ENCODE data around the gene OR51E2.

Gene OR51E2

DNA sequence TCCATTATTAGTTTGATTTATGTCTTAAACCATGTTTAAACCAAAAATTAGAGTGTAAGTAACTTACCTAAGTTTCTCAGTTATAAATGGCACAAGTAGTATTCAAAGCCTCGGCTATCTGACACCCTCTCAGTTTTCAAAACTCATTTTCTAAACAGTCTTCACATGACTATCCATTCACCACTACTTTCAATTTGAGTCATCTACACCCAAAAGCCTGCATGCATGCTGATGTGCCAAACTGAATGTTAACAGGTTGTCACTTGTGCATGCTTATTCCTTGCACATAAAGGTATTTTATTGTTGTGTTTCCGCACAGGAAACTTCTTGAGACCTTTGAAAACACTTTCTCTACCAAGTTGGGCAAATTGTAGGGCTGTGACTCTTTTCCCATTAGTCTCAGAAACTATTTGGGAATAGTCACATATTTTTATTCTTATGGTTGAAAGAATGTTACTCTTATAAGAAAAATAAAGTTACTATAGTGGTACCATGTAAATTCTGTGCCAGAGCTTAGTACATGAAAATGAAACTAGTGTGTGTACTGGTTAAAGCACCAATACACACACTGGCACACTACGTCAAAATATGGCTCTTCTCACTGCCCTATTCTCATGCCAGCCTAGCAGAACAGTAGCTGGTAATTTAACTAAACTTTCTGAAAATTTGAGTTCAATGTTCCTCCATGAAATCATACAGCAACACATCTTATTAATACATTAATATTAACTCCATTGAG lies 2.2 kb upstream of the OR51E2 start:
- no peaks in the 10 kb centered on the region for H3K4me1 ChIP-seq (ENCODE audit: control insufficient read depth in 1 of 2, insufficient read depth in 2 of 2, low read length in 2 of 2)
- no peak overlapping the region for H3K4me3 ChIP-seq (ENCODE audit: low read depth in 1 of 2, low read length in 2 of 2)
- H3K9me3 ChIP-seq (ENCODE audit: control insufficient read depth in 1 of 2, low read length in 2 of 2) = no peaks in the 10 kb centered on the region
- H3K36me3 ChIP-seq (ENCODE audit: control insufficient read depth in 1 of 2, insufficient read depth in 2 of 2, low read length in 2 of 2) = no peaks in the 10 kb centered on the region
- no peaks in the 10 kb centered on the region for H3K27me3 ChIP-seq (ENCODE audit: control insufficient read depth in 1 of 2, insufficient read depth in 2 of 2, low read length in 2 of 2)
- H3K9ac ChIP-seq (ENCODE audit: low read depth in 1 of 2, low read length in 2 of 2) = no peak overlapping the region
- H3K27ac ChIP-seq (ENCODE audit: low read depth, low read length) = no peak overlapping the region

DNA sequence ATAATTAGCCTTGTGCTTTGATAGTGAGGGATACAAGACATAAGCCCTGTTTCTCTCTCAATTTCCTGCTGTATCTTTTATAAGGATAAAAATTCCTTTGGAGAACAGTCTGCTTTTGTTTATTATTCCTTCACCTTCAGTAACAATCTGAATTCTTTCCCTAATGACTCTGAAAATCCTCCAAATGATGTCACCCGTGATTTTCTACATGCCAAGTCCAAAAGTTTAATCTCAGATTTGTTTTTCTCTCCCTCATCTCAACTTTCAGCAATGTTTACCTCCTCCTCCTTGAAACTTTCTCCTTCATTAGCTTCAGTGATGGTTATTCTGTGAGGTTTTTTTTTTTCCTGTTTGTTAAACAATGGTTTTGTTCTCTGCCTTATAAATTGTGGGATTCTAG lies 2.2 kb downstream of the OR51E2 start:
- Histone ChIP-seq H3K9ac (ENCODE audit: low read depth in 1 of 2, low read length in 2 of 2) (no peak overlapping the region), H3K4me3 (ENCODE audit: low read depth in 1 of 2, low read length in 2 of 2) (no peak overlapping the region), H3K9me3 (ENCODE audit: control insufficient read depth in 1 of 2, low read length in 2 of 2) (no peaks in the 10 kb centered on the region), H3K4me1 (ENCODE audit: control insufficient read depth in 1 of 2, insufficient read depth in 2 of 2, low read length in 2 of 2) (no peaks in the 10 kb centered on the region), H3K27ac (ENCODE audit: low read depth, low read length) (no peak overlapping the region), H3K36me3 (ENCODE audit: control insufficient read depth in 1 of 2, insufficient read depth in 2 of 2, low read length in 2 of 2) (no peaks in the 10 kb centered on the region), H3K27me3 (ENCODE audit: control insufficient read depth in 1 of 2, insufficient read depth in 2 of 2, low read length in 2 of 2) (no peaks in the 10 kb centered on the region)

DNA sequence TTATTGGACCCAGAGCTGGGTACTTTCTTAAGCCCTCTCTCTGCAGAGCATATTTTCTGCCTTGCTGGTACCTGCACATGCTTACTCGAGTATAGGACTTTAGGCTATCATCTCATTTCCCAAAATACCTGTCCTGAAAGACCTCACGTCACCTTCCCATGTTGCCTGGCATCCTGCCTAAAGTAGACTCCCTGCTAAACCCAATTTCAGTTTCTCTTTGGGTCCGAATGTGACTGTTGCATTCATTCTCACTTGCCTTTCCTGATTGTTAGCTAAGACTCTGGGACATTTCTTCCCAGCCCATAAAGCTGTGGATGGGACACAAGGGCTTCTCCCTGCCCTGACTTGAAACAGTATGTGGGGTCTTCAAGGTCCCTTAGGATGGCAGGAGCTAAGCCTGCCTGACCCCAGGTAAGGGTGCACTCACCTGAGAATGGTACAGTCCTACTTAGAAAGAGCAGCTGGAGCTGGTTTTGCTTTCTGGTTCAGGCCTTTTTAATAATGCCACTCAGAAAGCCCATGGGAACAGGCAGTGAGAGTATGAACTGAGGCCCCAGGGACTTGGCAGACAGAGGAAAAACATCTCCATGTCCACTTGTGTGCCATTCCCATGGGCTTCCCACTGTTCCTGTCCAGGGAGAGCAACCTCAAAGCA lies 12.9 kb downstream of the OR51E2 start:
- no peaks in the 10 kb centered on the region for H3K9me3 ChIP-seq (ENCODE audit: control insufficient read depth in 1 of 2, low read length in 2 of 2)

DNA sequence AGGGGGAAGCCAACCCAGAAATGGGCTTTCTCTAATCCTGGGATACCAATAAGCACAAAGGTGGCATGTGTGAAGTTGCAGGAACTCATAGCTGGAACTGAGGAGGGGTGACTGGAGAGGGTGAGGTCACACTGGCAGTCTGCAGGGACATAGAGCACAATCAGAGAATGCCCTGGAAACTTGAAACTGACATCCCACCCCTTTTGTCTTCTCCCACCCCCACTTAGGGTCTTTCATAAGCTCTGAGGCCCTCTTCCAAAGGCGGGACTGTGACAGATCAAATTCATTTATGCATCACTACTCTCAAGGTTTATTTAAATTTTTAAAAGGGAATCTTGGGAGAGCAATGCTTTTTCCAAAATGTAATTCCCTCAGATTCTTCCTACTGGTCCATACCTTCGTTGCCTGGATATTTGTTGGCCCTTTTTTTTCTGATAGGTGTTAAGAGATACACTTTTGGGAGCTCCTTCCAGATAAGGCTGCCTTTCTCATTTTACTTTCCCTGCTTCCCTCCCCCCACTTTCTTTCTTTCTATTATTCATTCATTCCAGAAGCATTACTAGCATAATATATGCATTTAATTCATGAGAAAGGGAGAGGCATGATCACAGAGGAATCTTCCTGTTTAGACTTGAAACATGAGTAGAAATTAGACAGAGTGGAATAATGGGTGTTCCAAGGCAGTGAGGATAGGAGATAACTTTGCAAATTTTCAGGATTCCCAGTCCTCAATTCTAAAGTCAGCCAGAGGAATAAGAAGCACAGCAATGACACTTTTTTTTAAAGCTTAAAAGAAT lies 14.8 kb downstream of the OR51E2 start:
- H3K9me3 ChIP-seq (ENCODE audit: control insufficient read depth in 1 of 2, low read length in 2 of 2) = no peaks in the 10 kb centered on the region
- no peaks in the 10 kb centered on the region for H3K36me3 ChIP-seq (ENCODE audit: control insufficient read depth in 1 of 2, insufficient read depth in 2 of 2, low read length in 2 of 2)
- H3K27me3 ChIP-seq (ENCODE audit: control insufficient read depth in 1 of 2, insufficient read depth in 2 of 2, low read length in 2 of 2) = no peaks in the 10 kb centered on the region
- no peak overlapping the region for H3K9ac ChIP-seq (ENCODE audit: low read depth in 1 of 2, low read length in 2 of 2)
- no peak overlapping the region for H3K4me3 ChIP-seq (ENCODE audit: low read depth in 1 of 2, low read length in 2 of 2)
- no peaks in the 10 kb centered on the region for H3K4me1 ChIP-seq (ENCODE audit: control insufficient read depth in 1 of 2, insufficient read depth in 2 of 2, low read length in 2 of 2)
- H3K27ac ChIP-seq (ENCODE audit: low read depth, low read length) = no peak overlapping the region

More for the DNA sequence above, 12.9 kb downstream of the OR51E2 start:
- no peaks in the 10 kb centered on the region for H3K36me3 ChIP-seq (ENCODE audit: control insufficient read depth in 1 of 2, insufficient read depth in 2 of 2, low read length in 2 of 2)
- no peak overlapping the region for H3K4me3 ChIP-seq (ENCODE audit: low read depth in 1 of 2, low read length in 2 of 2)
- no peaks in the 10 kb centered on the region for H3K27me3 ChIP-seq (ENCODE audit: control insufficient read depth in 1 of 2, insufficient read depth in 2 of 2, low read length in 2 of 2)
- H3K27ac ChIP-seq (ENCODE audit: low read depth, low read length) = no peak overlapping the region
- no peak overlapping the region for H3K9ac ChIP-seq (ENCODE audit: low read depth in 1 of 2, low read length in 2 of 2)
- no peaks in the 10 kb centered on the region for H3K4me1 ChIP-seq (ENCODE audit: control insufficient read depth in 1 of 2, insufficient read depth in 2 of 2, low read length in 2 of 2)

DNA sequence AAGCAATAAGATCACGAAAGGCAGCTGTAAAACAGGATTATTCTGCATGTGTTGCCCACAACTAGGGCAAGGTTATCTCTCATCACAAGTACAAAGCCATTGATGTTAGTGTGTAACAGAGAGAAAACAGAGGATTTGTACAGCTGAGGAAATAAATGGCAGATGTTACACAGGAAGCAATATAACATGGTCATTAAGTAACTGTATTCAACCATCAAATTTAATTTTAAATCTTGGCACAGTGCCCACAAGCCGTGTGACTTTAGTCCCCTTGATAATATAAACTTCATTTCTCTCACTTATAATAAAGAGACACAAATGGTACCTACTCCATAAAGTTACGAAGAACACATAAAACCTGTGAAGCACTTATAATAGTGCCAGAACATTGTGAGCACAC lies 17.3 kb downstream of the OR51E2 start:
- H3K36me3 ChIP-seq (ENCODE audit: control insufficient read depth in 1 of 2, insufficient read depth in 2 of 2, low read length in 2 of 2) = no peaks in the 10 kb centered on the region
- H3K9me3 ChIP-seq (ENCODE audit: control insufficient read depth in 1 of 2, low read length in 2 of 2) = no peaks in the 10 kb centered on the region
- no peak overlapping the region for H3K4me3 ChIP-seq (ENCODE audit: low read depth in 1 of 2, low read length in 2 of 2)
- no peaks in the 10 kb centered on the region for H3K27me3 ChIP-seq (ENCODE audit: control insufficient read depth in 1 of 2, insufficient read depth in 2 of 2, low read length in 2 of 2)
- no peaks in the 10 kb centered on the region for H3K4me1 ChIP-seq (ENCODE audit: control insufficient read depth in 1 of 2, insufficient read depth in 2 of 2, low read length in 2 of 2)
- H3K27ac ChIP-seq (ENCODE audit: low read depth, low read length) = no peak overlapping the region
- H3K9ac ChIP-seq (ENCODE audit: low read depth in 1 of 2, low read length in 2 of 2) = no peak overlapping the region

DNA sequence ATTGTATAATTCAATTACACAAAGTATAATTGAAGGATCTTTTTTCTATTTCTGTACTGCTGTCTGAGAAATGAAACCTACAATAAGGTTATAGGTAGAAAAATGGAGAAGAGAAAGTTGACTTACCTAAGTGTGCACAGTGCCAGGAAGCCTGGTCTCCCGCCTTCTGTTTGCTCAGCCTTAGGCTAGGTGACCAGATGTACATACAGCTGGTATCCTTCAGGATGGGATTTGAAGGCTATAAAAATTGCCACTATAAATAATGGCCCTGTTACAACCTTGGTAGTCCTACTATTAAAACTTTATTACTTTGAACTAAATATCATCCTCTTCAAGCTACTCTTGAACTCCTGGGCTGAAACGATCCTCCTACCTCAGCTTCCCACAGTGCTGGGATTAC lies 19.7 kb downstream of the OR51E2 start:
- no peaks in the 10 kb centered on the region for H3K36me3 ChIP-seq (ENCODE audit: control insufficient read depth in 1 of 2, insufficient read depth in 2 of 2, low read length in 2 of 2)
- no peaks in the 10 kb centered on the region for H3K9me3 ChIP-seq (ENCODE audit: control insufficient read depth in 1 of 2, low read length in 2 of 2)
- H3K27ac ChIP-seq (ENCODE audit: low read depth, low read length) = no peak overlapping the region
- H3K4me3 ChIP-seq (ENCODE audit: low read depth in 1 of 2, low read length in 2 of 2) = no peak overlapping the region
- H3K9ac ChIP-seq (ENCODE audit: low read depth in 1 of 2, low read length in 2 of 2) = no peak overlapping the region
- no peaks in the 10 kb centered on the region for H3K4me1 ChIP-seq (ENCODE audit: control insufficient read depth in 1 of 2, insufficient read depth in 2 of 2, low read length in 2 of 2)
- no peaks in the 10 kb centered on the region for H3K27me3 ChIP-seq (ENCODE audit: control insufficient read depth in 1 of 2, insufficient read depth in 2 of 2, low read length in 2 of 2)

DNA sequence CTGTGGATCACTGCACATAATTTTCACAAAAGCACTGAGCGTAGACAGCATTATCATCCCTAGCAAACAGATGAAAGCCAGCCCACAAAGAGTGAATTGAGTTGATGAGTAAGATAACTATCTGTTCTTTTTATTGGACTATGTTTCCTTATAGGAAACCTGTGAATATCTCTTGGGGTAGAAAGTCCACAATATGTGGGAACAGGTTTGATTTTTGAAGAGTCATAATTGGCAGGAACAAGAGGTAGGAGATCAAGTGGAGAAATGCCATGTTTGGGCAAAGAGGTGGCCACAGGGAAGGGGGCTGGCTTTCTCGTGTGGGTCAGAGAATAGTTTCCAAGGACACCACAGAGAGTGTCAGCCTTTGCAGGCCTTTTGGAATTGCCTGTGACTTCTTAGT lies 23.9 kb downstream of the OR51E2 start:
- Histone ChIP-seq H3K9ac (ENCODE audit: low read depth in 1 of 2, low read length in 2 of 2) (no peak overlapping the region), H3K27ac (ENCODE audit: low read depth, low read length) (no peak overlapping the region), H3K36me3 (ENCODE audit: control insufficient read depth in 1 of 2, insufficient read depth in 2 of 2, low read length in 2 of 2) (no peaks in the 10 kb centered on the region)

DNA sequence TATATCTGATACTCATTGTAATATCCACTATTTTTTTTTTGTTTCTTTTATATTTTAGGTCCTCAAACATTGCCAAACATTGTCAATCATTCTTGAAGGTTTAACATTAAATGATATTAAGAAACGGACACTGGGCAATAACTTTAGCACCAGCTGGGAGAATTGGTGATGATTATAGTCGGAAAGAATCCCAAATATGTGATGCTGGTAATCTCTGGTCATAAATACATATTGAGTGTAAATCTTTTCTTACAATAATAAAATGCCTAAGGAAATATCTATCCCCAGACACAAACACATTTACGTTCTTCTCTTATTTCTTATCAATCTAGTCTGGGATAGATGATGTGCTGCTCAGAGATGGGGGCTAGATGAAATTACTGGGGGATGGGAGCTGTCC lies 25.2 kb downstream of the OR51E2 start:
- Histone ChIP-seq H3K9me3 (ENCODE audit: control insufficient read depth in 1 of 2, low read length in 2 of 2) (no peaks in the 10 kb centered on the region), H3K27me3 (ENCODE audit: control insufficient read depth in 1 of 2, insufficient read depth in 2 of 2, low read length in 2 of 2) (peaks cover 0 to 3% of the 10 kb centered on the region in 2 donors), H3K36me3 (ENCODE audit: control insufficient read depth in 1 of 2, insufficient read depth in 2 of 2, low read length in 2 of 2) (no peaks in the 10 kb centered on the region), H3K4me3 (ENCODE audit: low read depth in 1 of 2, low read length in 2 of 2) (no peak overlapping the region), H3K4me1 (ENCODE audit: control insufficient read depth in 1 of 2, insufficient read depth in 2 of 2, low read length in 2 of 2) (no peaks in the 10 kb centered on the region), H3K27ac (ENCODE audit: low read depth, low read length) (no peak overlapping the region), H3K9ac (ENCODE audit: low read depth in 1 of 2, low read length in 2 of 2) (no peak overlapping the region)

More for the DNA sequence above, 23.9 kb downstream of the OR51E2 start:
- H3K27me3 ChIP-seq (ENCODE audit: control insufficient read depth in 1 of 2, insufficient read depth in 2 of 2, low read length in 2 of 2) = peaks cover 0 to 3% of the 10 kb centered on the region in 2 donors
- no peak overlapping the region for H3K4me3 ChIP-seq (ENCODE audit: low read depth in 1 of 2, low read length in 2 of 2)
- H3K4me1 ChIP-seq (ENCODE audit: control insufficient read depth in 1 of 2, insufficient read depth in 2 of 2, low read length in 2 of 2) = no peaks in the 10 kb centered on the region
- H3K9me3 ChIP-seq (ENCODE audit: control insufficient read depth in 1 of 2, low read length in 2 of 2) = no peaks in the 10 kb centered on the region

DNA sequence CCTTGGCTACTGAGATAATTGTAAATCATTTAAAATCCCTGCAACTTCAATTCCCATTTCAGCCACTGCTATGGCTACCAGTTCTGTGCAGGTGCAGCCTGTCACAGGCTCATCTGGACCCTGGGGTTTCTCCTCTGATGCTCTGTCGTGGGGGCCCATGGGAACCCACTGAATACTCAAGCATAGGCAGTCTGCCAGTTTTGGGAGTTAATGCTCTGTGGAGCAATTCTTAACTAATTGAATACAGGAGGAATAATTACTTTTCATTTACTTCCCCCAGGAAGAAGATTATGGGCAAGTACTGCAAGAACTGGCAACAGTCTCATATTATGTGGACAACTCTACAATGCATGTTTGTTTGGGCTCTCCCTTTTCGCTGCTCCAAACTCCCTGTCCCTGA lies 25.9 kb downstream of the OR51E2 start:
- H3K27ac ChIP-seq (ENCODE audit: low read depth, low read length) = no peak overlapping the region
- no peak overlapping the region for H3K9ac ChIP-seq (ENCODE audit: low read depth in 1 of 2, low read length in 2 of 2)
- no peak overlapping the region for H3K4me3 ChIP-seq (ENCODE audit: low read depth in 1 of 2, low read length in 2 of 2)
- H3K9me3 ChIP-seq (ENCODE audit: control insufficient read depth in 1 of 2, low read length in 2 of 2) = no peaks in the 10 kb centered on the region
- H3K36me3 ChIP-seq (ENCODE audit: control insufficient read depth in 1 of 2, insufficient read depth in 2 of 2, low read length in 2 of 2) = no peaks in the 10 kb centered on the region
- H3K4me1 ChIP-seq (ENCODE audit: control insufficient read depth in 1 of 2, insufficient read depth in 2 of 2, low read length in 2 of 2) = no peaks in the 10 kb centered on the region
- H3K27me3 ChIP-seq (ENCODE audit: control insufficient read depth in 1 of 2, insufficient read depth in 2 of 2, low read length in 2 of 2) = peaks cover 0 to 3% of the 10 kb centered on the region in 2 donors

DNA sequence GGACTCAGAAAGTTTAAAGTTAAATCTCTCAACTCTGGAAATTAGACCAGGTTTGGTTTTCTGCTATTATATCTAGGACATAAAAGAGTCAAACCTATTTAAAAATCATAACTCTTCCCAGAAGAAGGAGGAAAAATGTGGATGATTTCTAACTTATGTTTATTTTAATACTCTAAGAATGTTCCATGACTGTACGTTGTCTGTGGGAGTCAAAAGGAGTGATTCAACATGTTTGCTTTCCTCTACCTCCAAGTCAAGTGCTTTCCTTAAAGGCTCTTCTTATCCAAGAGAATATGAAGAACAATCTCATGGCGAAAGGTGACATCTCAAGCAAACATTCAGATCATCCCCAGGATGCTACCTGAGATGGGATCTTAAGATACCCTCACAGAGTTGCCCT lies 32.2 kb downstream of the OR51E2 start:
- Histone ChIP-seq H3K4me3 (ENCODE audit: low read depth in 1 of 2, low read length in 2 of 2) (no peak overlapping the region), H3K27me3 (ENCODE audit: control insufficient read depth in 1 of 2, insufficient read depth in 2 of 2, low read length in 2 of 2) (peaks cover 0 to 4% of the 10 kb centered on the region in 2 donors), H3K4me1 (ENCODE audit: control insufficient read depth in 1 of 2, insufficient read depth in 2 of 2, low read length in 2 of 2) (no peaks in the 10 kb centered on the region), H3K9me3 (ENCODE audit: control insufficient read depth in 1 of 2, low read length in 2 of 2) (no peaks in the 10 kb centered on the region), H3K27ac (ENCODE audit: low read depth, low read length) (no peak overlapping the region), H3K36me3 (ENCODE audit: control insufficient read depth in 1 of 2, insufficient read depth in 2 of 2, low read length in 2 of 2) (no peaks in the 10 kb centered on the region), H3K9ac (ENCODE audit: low read depth in 1 of 2, low read length in 2 of 2) (no peak overlapping the region)

Data from duodenal mucosa (tissue), 2 donors.